ENCODE data around the gene PSMA8. TPM values are rescaled to one million over a fixed set of nuclear protein-coding genes. Genes with fewer than 3 reads are reported as not detected.
"Not testable (repeated sequence)": the region's sequence is repeated elsewhere in the genome, so short reads cannot be mapped to it uniquely, and the experiment has no call there.

PSMA8 gene
- total and polyA plus RNA-seq, 4 donors, result 0.14 TPM; not detected in 3

DNA sequence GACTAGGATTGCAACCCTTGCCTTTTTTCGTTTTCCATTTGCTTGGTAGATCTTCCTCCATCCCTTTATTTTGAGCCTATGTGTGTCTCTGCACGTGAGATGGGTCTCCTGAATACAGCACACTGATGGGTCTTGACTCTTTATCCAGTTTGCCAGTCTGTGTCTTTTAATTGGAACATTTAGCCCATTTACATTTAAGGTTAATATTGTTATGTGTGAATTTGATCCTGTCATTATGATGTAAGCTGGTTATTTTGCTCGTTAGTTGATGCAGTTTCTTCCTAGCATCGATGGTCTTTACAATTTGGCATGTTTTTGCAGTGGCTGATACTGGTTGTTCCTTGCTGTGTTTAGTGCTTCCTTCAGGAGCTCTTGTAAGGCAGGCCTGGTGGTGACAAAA lies 108.7 kb downstream of the PSMA8 start:
- not testable (repeated sequence) for H3K4me1 ChIP-seq (ENCODE audit: control insufficient read depth in 4 of 4, insufficient read depth in 4 of 4, low read length in 3 of 4); H3K9ac ChIP-seq (ENCODE audit: low read depth in 1 of 2, low read length in 2 of 2); H3K27me3 ChIP-seq (ENCODE audit: control insufficient read depth in 4 of 4, insufficient read depth in 4 of 4, low read length in 3 of 4); DNase-seq (ENCODE audit: low spot score); H3K36me3 ChIP-seq (ENCODE audit: control insufficient read depth in 4 of 4, insufficient read depth in 3 of 4, low read depth in 1 of 4, low read length in 3 of 4); H3K4me3 ChIP-seq (ENCODE audit: low read depth in 1 of 3, low read length in 3 of 3); H3K27ac ChIP-seq (ENCODE audit: low read depth in 1 of 2, low read length in 2 of 2); H3K9me3 ChIP-seq (ENCODE audit: control insufficient read depth in 4 of 4, low read length in 3 of 4)
- WGBS, result 78% methylated on average over 3 of the region's 4 CpGs

Other genes with a start within 250 kb of the PSMA8 start
- gene SS18, start 43.3 kb upstream of the PSMA8 start, total RNA-seq, result 10 to 100 TPM; 43.7 to 74.7 TPM
- 10 to 100 TPM; 16.3 to 25.4 TPM for gene SS18, start 43.3 kb upstream of the PSMA8 start, polyA plus RNA-seq
- 1 to 10 TPM in 1 of 2 donors, under 1 TPM in 1; 0.42 to 4.3 TPM for gene TAF4B, start 92.6 kb downstream of the PSMA8 start, total RNA-seq
- under 1 TPM; 0.10 to 0.18 TPM for gene TAF4B, start 92.6 kb downstream of the PSMA8 start, polyA plus RNA-seq

Measured in liver (tissue), 9 donors.